ENCODE measurements around the gene MOB3B.

MOB3B gene

DNA sequence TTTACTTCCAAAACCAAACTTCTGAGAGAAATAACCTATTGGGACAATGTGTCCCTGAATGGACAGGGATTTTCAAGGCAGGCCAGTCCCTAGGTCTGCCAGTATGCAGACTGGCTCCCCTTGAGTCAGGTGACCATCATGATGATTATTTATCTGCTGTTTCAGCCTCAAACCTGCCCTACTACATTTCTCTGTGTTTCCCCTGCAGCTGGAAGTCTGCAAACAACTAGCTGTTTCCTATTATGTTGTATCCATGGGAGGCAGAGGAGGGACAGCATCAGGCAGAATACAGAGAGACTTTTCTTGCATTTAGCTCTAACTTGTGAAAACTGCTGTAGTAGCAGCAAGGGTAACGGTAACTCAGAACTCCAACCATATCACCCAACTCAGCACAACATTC lies 41.7 kb downstream of the MOB3B start:
- H3K4me3 ChIP-seq (ENCODE audit: low read depth, low read length) = no peak overlapping the region
- TF ChIP-seq, protein P1, sequence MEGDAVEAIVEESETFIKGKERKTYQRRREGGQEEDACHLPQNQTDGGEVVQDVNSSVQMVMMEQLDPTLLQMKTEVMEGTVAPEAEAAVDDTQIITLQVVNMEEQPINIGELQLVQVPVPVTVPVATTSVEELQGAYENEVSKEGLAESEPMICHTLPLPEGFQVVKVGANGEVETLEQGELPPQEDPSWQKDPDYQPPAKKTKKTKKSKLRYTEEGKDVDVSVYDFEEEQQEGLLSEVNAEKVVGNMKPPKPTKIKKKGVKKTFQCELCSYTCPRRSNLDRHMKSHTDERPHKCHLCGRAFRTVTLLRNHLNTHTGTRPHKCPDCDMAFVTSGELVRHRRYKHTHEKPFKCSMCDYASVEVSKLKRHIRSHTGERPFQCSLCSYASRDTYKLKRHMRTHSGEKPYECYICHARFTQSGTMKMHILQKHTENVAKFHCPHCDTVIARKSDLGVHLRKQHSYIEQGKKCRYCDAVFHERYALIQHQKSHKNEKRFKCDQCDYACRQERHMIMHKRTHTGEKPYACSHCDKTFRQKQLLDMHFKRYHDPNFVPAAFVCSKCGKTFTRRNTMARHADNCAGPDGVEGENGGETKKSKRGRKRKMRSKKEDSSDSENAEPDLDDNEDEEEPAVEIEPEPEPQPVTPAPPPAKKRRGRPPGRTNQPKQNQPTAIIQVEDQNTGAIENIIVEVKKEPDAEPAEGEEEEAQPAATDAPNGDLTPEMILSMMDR (IDR thresholded peaks at IDR 0.05; ENCODE audit: low read depth, low read length) = no peak
- no peak for DNase-seq (ENCODE audit: low read depth, low spot score)
- in situ Hi-C loops (cut with HindIII; ENCODE audit: low sequenced_read_pairs) = no loop called here

DNA sequence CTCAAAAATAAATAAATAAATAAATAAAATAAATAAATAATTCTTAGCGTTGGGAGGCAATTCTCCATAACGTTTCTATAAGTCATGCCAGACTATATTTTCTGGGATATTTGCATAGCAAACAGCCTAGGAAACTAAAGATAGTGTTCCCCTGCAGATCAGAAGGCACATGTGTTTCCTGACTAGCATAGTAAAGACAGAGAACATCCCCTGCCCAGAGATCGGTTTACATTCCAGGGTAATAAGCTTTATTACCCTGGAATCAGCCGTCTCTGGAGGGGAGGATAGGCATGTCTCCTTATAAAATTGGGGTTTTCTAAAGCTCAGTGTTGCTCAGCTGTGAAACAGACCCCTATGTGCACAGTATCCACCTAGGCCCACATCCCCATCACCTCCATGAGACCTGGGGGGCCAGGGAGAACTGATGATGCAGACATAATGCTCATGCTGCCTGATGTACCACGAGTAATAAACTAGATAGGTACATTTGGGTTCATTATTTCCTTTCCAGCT lies 42.4 kb downstream of the MOB3B start:
- in situ Hi-C loops (cut with HindIII; ENCODE audit: low sequenced_read_pairs) = no loop called here
- no peak overlapping the region for H3K4me3 ChIP-seq (ENCODE audit: low read depth, low read length)
- no peak for DNase-seq (ENCODE audit: low read depth, low spot score)
- TF ChIP-seq, protein P1 (IDR thresholded peaks at IDR 0.05; ENCODE audit: low read depth, low read length) = no peak

DNA sequence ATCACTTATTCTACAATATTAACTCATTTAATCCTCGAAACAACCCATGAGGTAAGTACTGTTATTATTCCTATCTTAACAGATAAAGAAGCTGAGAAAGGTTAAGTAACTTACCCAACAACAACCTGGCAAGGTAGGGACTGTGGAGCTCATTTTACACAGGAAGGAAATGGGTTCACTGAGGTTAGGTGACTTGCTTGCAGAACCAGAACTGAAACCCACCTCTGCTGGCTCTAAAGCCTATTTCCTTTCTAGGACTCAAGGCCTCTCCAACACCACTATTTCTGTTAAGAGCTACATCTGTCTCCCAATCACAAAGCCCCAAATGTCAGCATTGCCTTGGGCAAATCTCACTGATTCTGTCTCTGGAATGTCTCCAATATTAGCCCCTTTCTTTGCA lies 44.5 kb downstream of the MOB3B start:
- no peak overlapping the region for H3K4me3 ChIP-seq (ENCODE audit: low read depth, low read length)
- TF ChIP-seq, protein P1 (IDR thresholded peaks at IDR 0.05; ENCODE audit: low read depth, low read length) = no peak
- in situ Hi-C loops (cut with HindIII; ENCODE audit: low sequenced_read_pairs) = no loop called here
- DNase-seq (ENCODE audit: low read depth, low spot score) = no peak

DNA sequence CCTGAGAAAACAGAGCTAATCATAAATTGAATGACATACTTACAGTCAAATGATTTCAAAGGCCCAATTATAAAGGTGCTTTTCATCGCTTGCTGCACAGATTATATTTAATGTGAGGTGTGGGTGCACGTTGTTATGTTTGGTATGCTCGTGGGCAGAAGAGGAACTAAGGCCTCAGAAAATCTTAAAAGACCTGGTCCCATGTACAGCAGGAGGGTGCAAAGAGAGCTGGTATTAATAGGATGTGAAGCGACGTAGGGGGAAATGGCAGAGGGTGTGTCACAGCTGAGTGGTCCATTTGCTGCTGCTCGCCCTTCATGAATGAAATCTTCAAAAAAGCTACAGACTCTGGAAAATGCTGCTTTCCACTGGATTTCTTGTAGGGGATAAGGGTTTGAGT lies 46.0 kb downstream of the MOB3B start:
- TF ChIP-seq, protein P1 (IDR thresholded peaks at IDR 0.05; ENCODE audit: low read depth, low read length) = no peak
- no peak for DNase-seq (ENCODE audit: low read depth, low spot score)
- no peak overlapping the region for H3K4me3 ChIP-seq (ENCODE audit: low read depth, low read length)
- in situ Hi-C loops (cut with HindIII; ENCODE audit: low sequenced_read_pairs) = no loop called here

DNA sequence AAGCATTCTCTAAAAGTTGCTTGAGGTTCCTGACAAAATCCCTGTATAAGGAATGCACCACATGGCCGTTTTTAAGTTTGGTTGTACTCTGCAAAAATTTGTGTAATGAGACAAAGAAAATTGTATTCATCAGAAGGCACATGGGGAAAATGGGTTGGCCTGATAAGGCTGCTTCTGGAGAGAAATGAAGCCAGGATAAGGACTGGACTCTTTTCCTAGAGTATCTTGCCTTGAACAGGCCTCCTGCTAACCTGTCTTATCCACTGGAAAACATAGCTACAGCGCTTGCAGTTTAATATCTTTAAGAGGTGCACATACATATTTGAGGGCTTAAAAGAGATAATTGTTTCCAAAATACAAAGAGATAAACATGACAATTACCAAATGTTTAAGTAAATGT lies 46.9 kb downstream of the MOB3B start:
- H3K4me3 ChIP-seq (ENCODE audit: low read depth, low read length) = no peak overlapping the region
- no peak for DNase-seq (ENCODE audit: low read depth, low spot score)
- TF ChIP-seq, protein P1 (IDR thresholded peaks at IDR 0.05; ENCODE audit: low read depth, low read length) = no peak
- in situ Hi-C loops (cut with HindIII; ENCODE audit: low sequenced_read_pairs) = no loop called here

DNA sequence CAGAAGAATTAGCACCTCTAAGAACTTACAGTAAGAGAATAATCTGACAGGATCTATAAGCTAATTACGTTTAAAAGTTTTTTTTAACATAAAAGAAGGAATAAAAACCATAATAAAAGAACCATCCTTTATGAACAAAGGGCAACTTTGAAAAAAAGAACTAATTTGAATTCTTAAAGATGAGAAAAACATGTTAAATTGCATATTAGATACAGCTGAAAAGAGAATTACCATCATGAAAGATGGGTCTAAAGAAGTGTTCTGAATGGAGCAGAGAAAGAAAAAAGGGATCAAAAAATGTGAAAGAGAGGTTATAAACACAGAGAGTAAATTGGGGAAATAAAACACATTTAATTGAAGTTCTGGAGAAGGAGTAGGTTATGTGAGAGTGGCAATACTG lies 51.3 kb downstream of the MOB3B start:
- DNase-seq (ENCODE audit: low read depth, low spot score) = no peak
- in situ Hi-C loops (cut with HindIII; ENCODE audit: low sequenced_read_pairs) = no loop called here
- TF ChIP-seq, protein P1 (IDR thresholded peaks at IDR 0.05; ENCODE audit: low read depth, low read length) = no peak
- H3K4me3 ChIP-seq (ENCODE audit: low read depth, low read length) = no peak overlapping the region
